K562 (cell line): ENCODE data around the gene DNAJB1. TPM values are rescaled to one million over a fixed set of nuclear protein-coding genes. Genes with fewer than 3 reads are reported as not detected.

Experiments used
- HDAC1 ChIP-seq, 2 experiments: fragments of 450-650 bp; IDR thresholded peaks; 2 replicates each; pipeline ENCODE4 v1.6.1; 2016 to 2017; ENCODE audit warnings: inconsistent platforms in 1 of 2, mild to moderate bottlenecking in 1 of 2, moderate library complexity in 1 of 2
- KDM1A ChIP-seq, 2 experiments: fragments of 450-650 bp; IDR thresholded peaks; 2 replicates each; pipeline ENCODE4 v1.6.1; 2016; ENCODE audit warnings: mild to moderate bottlenecking in 2 of 2
- MAZ ChIP-seq, 2 experiments: fragments of 450-650 bp in 1 of 2; sonication (generic) in 1 of 2; formaldehyde crosslinking; IDR thresholded peaks in 1 of 2; conservative IDR thresholded peaks in 1 of 2; 2 replicates each; pipeline versions ENCODE4 v1.4.0 to v1.5.0; 2020; ENCODE audit warnings: mild to moderate bottlenecking in 1 of 2, missing genetic modification reagents in 1 of 2
- MCM2 ChIP-seq: fragments of 450-650 bp; IDR thresholded peaks from 2 replicates; pipeline ENCODE4 v1.6.1; 2017; ENCODE audit warnings: low read depth, mild to moderate bottlenecking
- SMAD4 ChIP-seq: fragments of 250-450 bp; sonication (Bioruptor Pico); conservative IDR thresholded peaks from 2 replicates; pipeline ENCODE4 v1.8.0; 2021; ENCODE audit warnings: inconsistent platforms, mild to moderate bottlenecking, moderate library complexity
- SOX6 ChIP-seq: fragments of 450-650 bp; IDR thresholded peaks from 2 replicates; pipeline ENCODE4 v1.6.1; 2014; ENCODE audit warnings: mild to moderate bottlenecking
- ZNF384 ChIP-seq: IDR thresholded peaks from 2 replicates; pipeline ENCODE4 v1.6.1; 2012; ENCODE audit warnings: low read depth, low read length, improper control_type of control experiment
- polyA plus RNA-seq, 8 experiments: library from polyadenylated mRNA; depleted of rRNA in 4 of 8; stranded (reverse) in 5 of 8; unstranded in 3 of 8; fragments of >200 nt; fragmentation: Nextera tagmentation in 2 of 8; fragmentation: Illumina TruSeq in 1 of 8; extraction: Ambion mirVana in 2 of 8; extraction: Trizol in 1 of 8; gene quantifications; 2 replicates each; pipeline versions ENCODE4 v1.2.1 to v1.2.3, GENCODE V29; 2011 to 2014; ENCODE audit warnings: inconsistent platforms in 1 of 8, missing spikeins in 1 of 8
- total RNA-seq, 7 experiments: library from RNA; depleted of rRNA in 6 of 7; stranded (reverse); fragments of >200 nt in 6 of 7; fragmentation: Illumina TruSeq in 2 of 7; extraction: Trizol in 2 of 7; gene quantifications; 2 replicates each; pipeline versions ENCODE4 v1.2.1 to v1.2.3, GENCODE V29; 2011 to 2021; ENCODE audit warnings: low replicate concordance in 1 of 7
- TF ChIP-seq, protein P1 (sequence below), 2 experiments: IDR thresholded peaks in 1 of 2; conservative IDR thresholded peaks in 1 of 2; 2 replicates each; pipeline ENCODE4 v1.6.1; 2016; ENCODE audit warnings: low read depth in 2 of 2, mild to moderate bottlenecking in 1 of 2, missing compliant biosample characterization in 1 of 2, missing genetic modification characterization in 1 of 2, moderate library complexity in 1 of 2
- TF ChIP-seq, protein P2 (sequence below): fragments of 450-650 bp; formaldehyde crosslinking; IDR thresholded peaks from 2 replicates; pipeline ENCODE4 v1.4.0; 2022; ENCODE audit warnings: mild to moderate bottlenecking, moderate library complexity
- TF ChIP-seq, protein P3 (sequence below): conservative IDR thresholded peaks from 2 replicates; pipeline ENCODE4 v1.6.1; 2011; ENCODE audit warnings: low read depth, mild to moderate bottlenecking, low read length; ENCODE audit not compliant: control insufficient read depth

The DNAJB1 gene
- total and polyA plus RNA-seq, 9 of the 15 experiments (the other 6 are each of a cell fraction or from before 2014, with no cell fraction given), result 13.2 to 113 (median 62.1) TPM

DNA sequence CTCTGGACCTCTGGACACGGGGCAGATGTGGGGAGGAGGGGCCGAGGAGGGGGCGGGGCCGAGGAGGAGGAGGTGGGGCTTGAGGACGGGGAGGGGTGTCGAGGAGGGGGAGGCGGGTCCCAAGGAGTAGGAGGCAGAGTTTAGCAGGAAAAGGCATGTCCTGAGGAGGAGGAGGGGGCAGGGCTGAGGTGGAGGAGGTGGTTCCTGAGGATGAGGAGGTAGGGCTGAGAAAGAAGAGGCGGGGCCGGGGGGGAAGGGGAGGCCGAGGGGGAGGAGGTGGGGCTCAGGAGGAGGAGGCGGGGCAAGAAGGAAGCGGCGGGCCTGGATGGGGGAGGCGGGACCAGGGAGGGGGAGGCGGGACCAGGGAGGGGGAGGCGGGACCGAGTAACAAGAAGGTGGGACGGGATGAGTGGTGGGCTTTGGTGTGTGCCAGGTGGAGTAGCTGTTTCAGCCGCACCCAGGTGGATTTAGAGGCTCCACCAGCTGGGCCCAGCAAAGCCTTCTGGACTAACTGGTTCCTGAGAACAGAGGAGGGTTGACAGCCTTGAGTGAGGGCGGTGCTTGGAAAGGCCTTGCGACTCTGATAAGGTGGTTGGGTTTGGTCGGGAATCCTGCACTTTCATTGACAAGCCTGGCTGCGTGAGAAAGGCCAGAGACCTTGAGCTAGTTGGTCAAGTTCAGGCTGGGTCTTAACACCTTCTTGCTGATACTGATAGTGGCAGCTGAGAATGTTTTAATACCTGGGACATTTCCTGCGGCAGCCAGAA, 18.9 kb upstream of the DNAJB1 start (continued):
- TF ChIP-seq ZNF384 (0 out of 2 replicates have a peak, but pooled peaks have one; percentile 21), SOX6 (peak; percentile 54; the same call in 1 of the 2 replicates), MCM2 (no peak), MAZ (CRISPR knock-in tag; conservative IDR thresholded peaks at IDR 0.05 in 1 of 2, IDR thresholded peaks at IDR 0.05 in 1 of 2) (peak in 1 of 2 experiments; percentile 56; a peak in 2 of 4 replicates), SMAD4 (peak; percentile 60), KDM1A (IDR thresholded peaks at IDR 0.05) (peak; percentile 20 to 44; a peak in 3 of 4 replicates), HDAC1 (IDR thresholded peaks at IDR 0.05) (peak in 1 of 2 experiments; percentile 16; a peak in 1 of 4 replicates)
- TF ChIP-seq, protein P1, sequence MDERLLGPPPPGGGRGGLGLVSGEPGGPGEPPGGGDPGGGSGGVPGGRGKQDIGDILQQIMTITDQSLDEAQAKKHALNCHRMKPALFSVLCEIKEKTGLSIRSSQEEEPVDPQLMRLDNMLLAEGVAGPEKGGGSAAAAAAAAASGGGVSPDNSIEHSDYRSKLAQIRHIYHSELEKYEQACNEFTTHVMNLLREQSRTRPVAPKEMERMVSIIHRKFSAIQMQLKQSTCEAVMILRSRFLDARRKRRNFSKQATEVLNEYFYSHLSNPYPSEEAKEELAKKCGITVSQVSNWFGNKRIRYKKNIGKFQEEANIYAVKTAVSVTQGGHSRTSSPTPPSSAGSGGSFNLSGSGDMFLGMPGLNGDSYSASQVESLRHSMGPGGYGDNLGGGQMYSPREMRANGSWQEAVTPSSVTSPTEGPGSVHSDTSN (CRISPR knock-in tag; IDR thresholded peaks at IDR 0.05; ENCODE audit: low read depth), result no peak
- TF ChIP-seq, protein P1 (tag; conservative IDR thresholded peaks at IDR 0.05; ENCODE audit: low read depth), result peak; percentile 59
- TF ChIP-seq, protein P2, sequence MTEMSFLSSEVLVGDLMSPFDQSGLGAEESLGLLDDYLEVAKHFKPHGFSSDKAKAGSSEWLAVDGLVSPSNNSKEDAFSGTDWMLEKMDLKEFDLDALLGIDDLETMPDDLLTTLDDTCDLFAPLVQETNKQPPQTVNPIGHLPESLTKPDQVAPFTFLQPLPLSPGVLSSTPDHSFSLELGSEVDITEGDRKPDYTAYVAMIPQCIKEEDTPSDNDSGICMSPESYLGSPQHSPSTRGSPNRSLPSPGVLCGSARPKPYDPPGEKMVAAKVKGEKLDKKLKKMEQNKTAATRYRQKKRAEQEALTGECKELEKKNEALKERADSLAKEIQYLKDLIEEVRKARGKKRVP, result no peak
- TF ChIP-seq, protein P3, sequence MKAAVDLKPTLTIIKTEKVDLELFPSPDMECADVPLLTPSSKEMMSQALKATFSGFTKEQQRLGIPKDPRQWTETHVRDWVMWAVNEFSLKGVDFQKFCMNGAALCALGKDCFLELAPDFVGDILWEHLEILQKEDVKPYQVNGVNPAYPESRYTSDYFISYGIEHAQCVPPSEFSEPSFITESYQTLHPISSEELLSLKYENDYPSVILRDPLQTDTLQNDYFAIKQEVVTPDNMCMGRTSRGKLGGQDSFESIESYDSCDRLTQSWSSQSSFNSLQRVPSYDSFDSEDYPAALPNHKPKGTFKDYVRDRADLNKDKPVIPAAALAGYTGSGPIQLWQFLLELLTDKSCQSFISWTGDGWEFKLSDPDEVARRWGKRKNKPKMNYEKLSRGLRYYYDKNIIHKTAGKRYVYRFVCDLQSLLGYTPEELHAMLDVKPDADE, result 0 out of 2 replicates have a peak, but pooled peaks have one; percentile 16
